Activated T-helper 2 cell treated with anti-CD3 and anti-CD28 coated beads, Interferon-gamma antibody, Interleukin-2, Interleukin-4, amounts not matched to agents 10 μg/mL and 5 μg/mL and 100 μg/mL, durations not matched to agents 14 hours and 24 hours and 36 hours (primary cell): ENCODE data around the gene RIN3. TPM values are rescaled to one million over a fixed set of nuclear protein-coding genes. Genes with fewer than 3 reads are reported as not detected.

Experiments used
- DNase-seq: peaks from one replicate; pipeline ENCODE4 v3.0.0; 2021; ENCODE audit warnings: low spot score
- H3K27ac Mint-ChIP-seq: one replicate; pipeline ENCODE4 v1.8.0; 2021; ENCODE audit warnings: mixed read lengths
- H3K27me3 Mint-ChIP-seq: one replicate; pipeline ENCODE4 v1.8.0; 2021; ENCODE audit warnings: low read depth, mixed read lengths
- H3K36me3 Mint-ChIP-seq: one replicate; pipeline ENCODE4 v1.8.0; 2021; ENCODE audit warnings: low read depth, mixed read lengths
- H3K4me1 Mint-ChIP-seq: one replicate; pipeline ENCODE4 v1.8.0; 2021; ENCODE audit warnings: low read depth, mixed read lengths
- H3K4me3 Mint-ChIP-seq: one replicate; pipeline ENCODE4 v1.8.0; 2021; ENCODE audit warnings: low read depth, mild to moderate bottlenecking, moderate library complexity, mixed read lengths
- H3K9me3 Mint-ChIP-seq: one replicate; pipeline ENCODE4 v1.8.0; 2021; ENCODE audit warnings: mixed read lengths
- intact Hi-C: fragments of 100-400 bp; cut with micrococcal nuclease; formaldehyde crosslinking; loops from one replicate; pipeline ENCODE4 v1.15.1; 2023
- total RNA-seq: library from RNA; stranded (reverse); gene quantifications from 2 replicates; pipeline ENCODE4 v1.2.3, GENCODE V29; 2022

Gene RIN3
- total RNA-seq, 1 donor from 2014 or later, result 21.1 TPM

GRCh38 chr14:92475037-92475436 is 38.5 kb upstream of the RIN3 start:
- no peaks in the 10 kb centered on the region for H3K36me3 Mint-ChIP-seq
- H3K4me1 Mint-ChIP-seq, result peaks cover 1% of the 10 kb centered on the region
- no peak overlapping the region for H3K4me3 Mint-ChIP-seq
- H3K27me3 Mint-ChIP-seq, result peaks cover 17% of the 10 kb centered on the region
- intact Hi-C loops, result no loop called here
- H3K9me3 Mint-ChIP-seq, result peaks cover 8% of the 10 kb centered on the region
- no peak for DNase-seq
- H3K27ac Mint-ChIP-seq, result no peak overlapping the region

- H3K4me1 Mint-ChIP-seq, result peaks cover 1% of the 10 kb centered on the region
- no peak overlapping the region for H3K27ac Mint-ChIP-seq
- no peak overlapping the region for H3K4me3 Mint-ChIP-seq
- H3K9me3 Mint-ChIP-seq, result peaks cover 6% of the 10 kb centered on the region
- no peaks in the 10 kb centered on the region for H3K36me3 Mint-ChIP-seq
- peaks cover 16% of the 10 kb centered on the region for H3K27me3 Mint-ChIP-seq
- DNase-seq, result no peak
- intact Hi-C loops, result no loop called here
Observed at GRCh38 chr14:92475451-92476187, 38.0 kb upstream of the RIN3 start.

- DNase-seq, result no peak
- H3K9me3 Mint-ChIP-seq, result peaks cover 6% of the 10 kb centered on the region
- H3K27me3 Mint-ChIP-seq, result peaks cover 23% of the 10 kb centered on the region
- intact Hi-C loops, result no loop called here
- H3K27ac Mint-ChIP-seq, result no peak overlapping the region
- H3K4me3 Mint-ChIP-seq, result no peak overlapping the region
- H3K36me3 Mint-ChIP-seq, result no peaks in the 10 kb centered on the region
- no peaks in the 10 kb centered on the region for H3K4me1 Mint-ChIP-seq
Observed at GRCh38 chr14:92480856-92481255, 32.7 kb upstream of the RIN3 start.

GRCh38 chr14:92481386-92481785 is 32.2 kb upstream of the RIN3 start:
- no peak for DNase-seq
- H3K27ac Mint-ChIP-seq, result no peak overlapping the region
- H3K9me3 Mint-ChIP-seq, result peaks cover 6% of the 10 kb centered on the region
- peaks cover 24% of the 10 kb centered on the region for H3K27me3 Mint-ChIP-seq
- H3K36me3 Mint-ChIP-seq, result no peaks in the 10 kb centered on the region
- H3K4me1 Mint-ChIP-seq, result no peaks in the 10 kb centered on the region
- H3K4me3 Mint-ChIP-seq, result no peak overlapping the region
- intact Hi-C loops, result no loop called here

- H3K4me3 Mint-ChIP-seq, result no peak overlapping the region
- H3K27ac Mint-ChIP-seq, result no peak overlapping the region
- DNase-seq, result no peak
- peaks cover 25% of the 10 kb centered on the region for H3K27me3 Mint-ChIP-seq
- H3K9me3 Mint-ChIP-seq, result peaks cover 6% of the 10 kb centered on the region
- H3K36me3 Mint-ChIP-seq, result no peaks in the 10 kb centered on the region
- no peaks in the 10 kb centered on the region for H3K4me1 Mint-ChIP-seq
- intact Hi-C loops, result no loop called here
Observed at GRCh38 chr14:92481811-92482555, 31.6 kb upstream of the RIN3 start.

- H3K4me3 Mint-ChIP-seq, result no peak overlapping the region
- no peak for DNase-seq
- H3K27me3 Mint-ChIP-seq, result peaks cover 22% of the 10 kb centered on the region
- H3K36me3 Mint-ChIP-seq, result no peaks in the 10 kb centered on the region
- H3K27ac Mint-ChIP-seq, result no peak overlapping the region
- intact Hi-C loops, result no loop called here
- no peaks in the 10 kb centered on the region for H3K4me1 Mint-ChIP-seq
- H3K9me3 Mint-ChIP-seq, result peaks cover 6% of the 10 kb centered on the region
Observed at GRCh38 chr14:92482621-92483319, 30.8 kb upstream of the RIN3 start.

GRCh38 chr14:92484132-92484823 is 29.3 kb upstream of the RIN3 start:
- no peaks in the 10 kb centered on the region for H3K4me1 Mint-ChIP-seq
- H3K9me3 Mint-ChIP-seq, result peaks cover under 1% of the 10 kb centered on the region
- DNase-seq, result no peak
- intact Hi-C loops, result no loop called here
- H3K27ac Mint-ChIP-seq, result no peak overlapping the region
- H3K27me3 Mint-ChIP-seq, result peaks cover 16% of the 10 kb centered on the region
- no peaks in the 10 kb centered on the region for H3K36me3 Mint-ChIP-seq
- H3K4me3 Mint-ChIP-seq, result no peak overlapping the region

- H3K27ac Mint-ChIP-seq, result no peak overlapping the region
- H3K4me3 Mint-ChIP-seq, result no peak overlapping the region
Observed at GRCh38 chr14:92486881-92487280, 26.7 kb upstream of the RIN3 start.

GRCh38 chr14:92487513-92488133 is 26.0 kb upstream of the RIN3 start:
- Mint-ChIP-seq H3K27ac (no peak overlapping the region), H3K36me3 (no peaks in the 10 kb centered on the region), H3K4me1 (no peaks in the 10 kb centered on the region), H3K27me3 (peaks cover 11% of the 10 kb centered on the region), H3K4me3 (no peak overlapping the region), H3K9me3 (no peaks in the 10 kb centered on the region)
- intact Hi-C loops, result no loop called here
- DNase-seq, result no peak

More at GRCh38 chr14:92486881-92487280, 26.7 kb upstream of the RIN3 start:
- H3K27me3 Mint-ChIP-seq, result peaks cover 11% of the 10 kb centered on the region
- H3K9me3 Mint-ChIP-seq, result no peaks in the 10 kb centered on the region
- H3K36me3 Mint-ChIP-seq, result no peaks in the 10 kb centered on the region
- DNase-seq, result no peak
- no peaks in the 10 kb centered on the region for H3K4me1 Mint-ChIP-seq
- intact Hi-C loops, result no loop called here

GRCh38 chr14:92489394-92490238 is 24.0 kb upstream of the RIN3 start:
- H3K27me3 Mint-ChIP-seq, result peaks cover 9% of the 10 kb centered on the region

GRCh38 chr14:92490239-92490959 is 23.2 kb upstream of the RIN3 start:
- Mint-ChIP-seq H3K9me3 (no peaks in the 10 kb centered on the region), H3K27me3 (peaks cover 9% of the 10 kb centered on the region), H3K4me3 (no peak overlapping the region), H3K4me1 (no peaks in the 10 kb centered on the region), H3K27ac (no peak overlapping the region), H3K36me3 (no peaks in the 10 kb centered on the region)
- DNase-seq, result no peak
- intact Hi-C loops, result no loop called here

More at GRCh38 chr14:92489394-92490238, 24.0 kb upstream of the RIN3 start:
- Mint-ChIP-seq H3K4me1 (no peaks in the 10 kb centered on the region), H3K36me3 (no peaks in the 10 kb centered on the region), H3K4me3 (no peak overlapping the region), H3K27ac (no peak overlapping the region), H3K9me3 (no peaks in the 10 kb centered on the region)
- intact Hi-C loops, result no loop called here
- no peak for DNase-seq
